K562 (cell line): Measurements from ENCODE around the gene PLA2G2C. TPM values are rescaled to one million over a fixed set of nuclear protein-coding genes. Genes with fewer than 3 reads are reported as not detected.

Experiments
- ARID1B ChIP-seq: fragments of 450-650 bp; IDR thresholded peaks from 2 replicates; pipeline ENCODE4 v1.6.1; 2016; ENCODE audit warnings: antibody characterized with exemption, mild to moderate bottlenecking, inconsistent platforms
- CREM ChIP-seq: IDR thresholded peaks from 2 replicates; pipeline ENCODE4 v1.6.1; 2014; ENCODE audit warnings: antibody characterized with exemption, low read depth
- CXXC5 ChIP-seq: fragments of 250-450 bp; sonication (Bioruptor Pico); IDR thresholded peaks from 2 replicates; pipeline ENCODE4 v1.8.0; 2022; ENCODE audit warnings: inconsistent platforms, mild to moderate bottlenecking, moderate library complexity
- DACH1 ChIP-seq: fragments of 450-650 bp; IDR thresholded peaks from 2 replicates; pipeline ENCODE4 v1.6.1; 2018; ENCODE audit not compliant: partially characterized antibody
- ETV5 ChIP-seq: sonication (generic); formaldehyde crosslinking; IDR thresholded peaks from 2 replicates; pipeline ENCODE4 v1.4.0; 2020; ENCODE audit warnings: low read depth, mild to moderate bottlenecking, missing genetic modification reagents
- HDAC2 ChIP-seq: fragments of 450-650 bp; IDR thresholded peaks from 2 replicates; pipeline ENCODE4 v1.6.1; 2016; ENCODE audit warnings: mild to moderate bottlenecking
- HOXB6 ChIP-seq: fragments of 250-450 bp; sonication (Bioruptor Pico); IDR thresholded peaks from 2 replicates; pipeline ENCODE4 v1.5.1; 2022; ENCODE audit warnings: mild to moderate bottlenecking, borderline replicate concordance
- LARP7 ChIP-seq: fragments of 450-650 bp; IDR thresholded peaks from 2 replicates; pipeline ENCODE4 v1.6.1; 2016
- MXI1 ChIP-seq: IDR thresholded peaks from 2 replicates; pipeline ENCODE4 v1.6.1; 2011; ENCODE audit warnings: low read depth, mild to moderate bottlenecking, improper control_type of control experiment, low read length
- NFE2 ChIP-seq: IDR thresholded peaks from 2 replicates; pipeline ENCODE4 v1.6.1; 2014; ENCODE audit warnings: antibody characterized with exemption, low read depth
- PHF21A ChIP-seq: fragments of 450-650 bp; IDR thresholded peaks from 2 replicates; pipeline ENCODE4 v1.6.1; 2017; ENCODE audit warnings: low read depth, borderline replicate concordance
- SMARCA5 ChIP-seq: fragments of 450-650 bp; IDR thresholded peaks from 2 replicates; pipeline ENCODE4 v1.6.1; 2016
- SMARCC2 ChIP-seq: fragments of 450-650 bp; IDR thresholded peaks from 2 replicates; pipeline ENCODE4 v1.6.1; 2017; ENCODE audit warnings: antibody characterized with exemption, moderate library complexity, mild to moderate bottlenecking, low read depth
- SMARCE1 ChIP-seq: fragments of 450-650 bp; IDR thresholded peaks from 2 replicates; pipeline ENCODE4 v1.7.1; 2016; ENCODE audit warnings: mild to moderate bottlenecking
- TRIM28 ChIP-seq: fragments of 450-650 bp; IDR thresholded peaks from 2 replicates; pipeline ENCODE4 v1.6.1; 2017
- ZBTB7A ChIP-seq: IDR thresholded peaks from 2 replicates; pipeline ENCODE4 v1.6.1; 2011; ENCODE audit warnings: low read depth, mild to moderate bottlenecking, low read length, moderate library complexity, borderline replicate concordance; ENCODE audit not compliant: control insufficient read depth
- ZNF830 ChIP-seq: fragments of 250-450 bp; sonication (Bioruptor Pico); IDR thresholded peaks from 2 replicates; pipeline ENCODE4 v1.5.0; 2021; ENCODE audit warnings: mild to moderate bottlenecking
- polyA plus RNA-seq, 8 experiments: library from polyadenylated mRNA; depleted of rRNA in 4 of 8; stranded (reverse) in 5 of 8; unstranded in 3 of 8; fragments of >200 nt; fragmentation: Nextera tagmentation in 2 of 8; fragmentation: Illumina TruSeq in 1 of 8; extraction: Ambion mirVana in 2 of 8; extraction: Trizol in 1 of 8; gene quantifications; 2 replicates each; pipeline versions ENCODE4 v1.2.1 to v1.2.3, GENCODE V29; 2011 to 2014; ENCODE audit warnings: inconsistent platforms in 1 of 8, missing spikeins in 1 of 8
- total RNA-seq, 7 experiments: library from RNA; depleted of rRNA in 6 of 7; stranded (reverse); fragments of >200 nt in 6 of 7; fragmentation: Illumina TruSeq in 2 of 7; extraction: Trizol in 2 of 7; gene quantifications; 2 replicates each; pipeline versions ENCODE4 v1.2.1 to v1.2.3, GENCODE V29; 2011 to 2021; ENCODE audit warnings: low replicate concordance in 1 of 7
- TF ChIP-seq, protein P1 (sequence below): fragments of 250-450 bp; sonication (Bioruptor Pico); IDR thresholded peaks from 2 replicates; pipeline ENCODE4 v1.5.0; 2021; ENCODE audit warnings: mild to moderate bottlenecking, moderate library complexity
- TF ChIP-seq, protein P2 (sequence below), 2 experiments: fragments of 450-650 bp; IDR thresholded peaks; 2 replicates each; pipeline ENCODE4 v1.6.1; 2018; ENCODE audit warnings: mild to moderate bottlenecking in 2 of 2, low read depth in 1 of 2; ENCODE audit not compliant: partially characterized antibody in 2 of 2
- TF ChIP-seq, protein P3 (sequence below): fragments of 450-650 bp; IDR thresholded peaks from 2 replicates; pipeline ENCODE4 v1.6.1; 2016

PLA2G2C gene
- total and polyA plus RNA-seq, 9 of the 15 experiments (the other 6 are each of a cell fraction or from before 2014, with no cell fraction given): 0.14 to 0.49 (median 0.21) TPM

DNA sequence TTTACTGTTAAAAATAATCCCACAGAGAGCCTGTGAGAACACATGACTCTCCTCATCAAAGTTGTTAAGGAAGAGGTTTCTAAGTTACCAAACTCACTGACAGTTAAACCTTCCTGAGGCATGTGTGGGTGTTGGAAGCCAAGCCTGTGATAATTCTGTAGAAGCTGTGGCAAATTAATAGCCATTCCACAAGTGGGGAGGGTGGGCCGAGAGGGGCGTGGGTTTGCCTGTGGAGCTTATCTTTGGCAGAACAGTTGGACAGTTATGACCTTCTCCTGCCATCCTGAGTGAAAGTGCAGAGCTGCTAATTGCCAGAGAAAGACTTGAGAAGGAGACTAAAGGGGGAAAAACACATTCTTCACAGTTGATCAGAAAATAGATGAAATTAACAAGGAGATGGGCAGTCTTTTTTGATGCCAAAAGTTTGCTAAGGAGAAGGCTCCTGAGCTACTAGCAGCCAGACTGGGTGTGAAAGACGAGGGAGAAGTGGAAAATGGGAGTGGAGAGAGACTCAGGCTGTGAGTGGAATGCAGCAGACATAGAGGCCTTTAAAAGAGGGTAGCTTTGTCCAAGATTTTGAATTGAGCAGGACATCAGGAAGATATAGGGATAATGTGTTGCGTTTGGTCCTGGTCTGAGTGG lies 1.6 kb upstream of the PLA2G2C start (continued):
- TF ChIP-seq HDAC2 (peak; percentile 34; the same call in 1 of the 2 replicates), SMARCE1 (peak; percentile 37; the same call in 1 of the 2 replicates), HOXB6 (CRISPR knock-in tag) (no peak), ARID1B (peak; percentile 91), TRIM28 (peak; percentile 38; the same call in 1 of the 2 replicates), CXXC5 (CRISPR knock-in tag) (0 out of 2 replicates have a peak, but pooled peaks have one; percentile 12), CREM (peak; percentile 58; the same call in 1 of the 2 replicates), ZNF830 (CRISPR knock-in tag) (no peak), ZBTB7A (peak; percentile 95), DACH1 (peak; percentile 62), SMARCC2 (peak; percentile 31; the same call in 1 of the 2 replicates), NFE2 (no peak; the same call in 1 of the 2 replicates), SMARCA5 (peak; percentile 74; the same call in 1 of the 2 replicates), PHF21A (peak; percentile 69; the same call in 1 of the 2 replicates), MXI1 (peak; percentile 51; the same call in 1 of the 2 replicates), ETV5 (CRISPR knock-in tag) (0 out of 2 replicates have a peak, but pooled peaks have one; percentile 51), LARP7 (peak; percentile 22; the same call in 1 of the 2 replicates)
- TF ChIP-seq, protein P1, sequence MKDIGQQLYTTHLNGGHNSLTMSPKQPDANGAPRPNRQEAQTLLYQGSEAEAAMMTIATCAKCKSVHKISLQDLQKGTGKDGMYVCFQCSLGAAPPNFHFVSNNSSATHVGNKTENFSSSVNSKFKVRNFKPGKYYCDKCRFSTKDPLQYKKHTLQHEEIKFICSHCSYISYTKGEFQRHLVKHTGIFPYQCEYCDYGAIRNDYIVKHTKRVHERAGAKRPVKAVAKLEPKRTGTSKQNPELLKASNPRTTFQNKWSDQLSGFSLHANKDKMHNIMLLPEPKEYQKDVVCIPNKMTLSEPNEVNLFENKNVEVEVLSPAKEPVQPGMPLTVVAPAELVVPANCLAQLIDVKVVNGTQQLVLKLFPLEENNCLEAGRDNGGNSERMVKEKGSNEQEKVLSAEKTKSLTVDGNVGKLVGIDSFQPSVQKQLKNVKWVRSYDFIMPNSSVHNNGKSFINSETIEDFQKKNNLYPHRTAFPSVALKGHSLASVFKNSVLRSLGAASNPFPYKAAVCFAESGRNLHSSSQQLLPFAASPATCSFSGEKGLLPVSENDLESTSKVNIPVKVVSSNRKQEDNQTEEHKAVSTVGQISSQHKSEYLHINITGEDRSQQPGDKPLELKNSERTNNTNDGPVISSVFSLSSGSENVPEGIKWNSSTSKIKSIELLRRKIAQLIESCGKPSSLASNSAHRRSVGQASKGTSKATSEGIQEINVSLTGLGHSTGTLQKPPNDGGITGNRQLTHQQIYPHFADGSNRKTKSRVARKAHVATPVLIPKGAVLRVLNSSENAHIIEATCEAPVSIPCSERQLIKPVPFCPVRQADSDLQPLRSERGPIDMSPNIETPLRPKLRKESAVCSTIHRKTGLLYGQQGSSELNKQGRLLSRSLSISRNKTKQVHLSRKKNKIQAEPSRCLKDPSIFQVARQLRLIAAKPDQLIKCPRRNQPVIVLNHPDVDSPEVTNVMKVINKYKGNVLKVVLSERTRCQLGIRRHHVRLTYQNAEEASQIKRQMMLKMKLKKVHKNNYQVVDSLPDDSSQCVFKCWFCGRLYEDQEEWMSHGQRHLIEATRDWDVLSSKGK: 0 out of 2 replicates have a peak, but pooled peaks have one; percentile 64
- TF ChIP-seq, protein P2, sequence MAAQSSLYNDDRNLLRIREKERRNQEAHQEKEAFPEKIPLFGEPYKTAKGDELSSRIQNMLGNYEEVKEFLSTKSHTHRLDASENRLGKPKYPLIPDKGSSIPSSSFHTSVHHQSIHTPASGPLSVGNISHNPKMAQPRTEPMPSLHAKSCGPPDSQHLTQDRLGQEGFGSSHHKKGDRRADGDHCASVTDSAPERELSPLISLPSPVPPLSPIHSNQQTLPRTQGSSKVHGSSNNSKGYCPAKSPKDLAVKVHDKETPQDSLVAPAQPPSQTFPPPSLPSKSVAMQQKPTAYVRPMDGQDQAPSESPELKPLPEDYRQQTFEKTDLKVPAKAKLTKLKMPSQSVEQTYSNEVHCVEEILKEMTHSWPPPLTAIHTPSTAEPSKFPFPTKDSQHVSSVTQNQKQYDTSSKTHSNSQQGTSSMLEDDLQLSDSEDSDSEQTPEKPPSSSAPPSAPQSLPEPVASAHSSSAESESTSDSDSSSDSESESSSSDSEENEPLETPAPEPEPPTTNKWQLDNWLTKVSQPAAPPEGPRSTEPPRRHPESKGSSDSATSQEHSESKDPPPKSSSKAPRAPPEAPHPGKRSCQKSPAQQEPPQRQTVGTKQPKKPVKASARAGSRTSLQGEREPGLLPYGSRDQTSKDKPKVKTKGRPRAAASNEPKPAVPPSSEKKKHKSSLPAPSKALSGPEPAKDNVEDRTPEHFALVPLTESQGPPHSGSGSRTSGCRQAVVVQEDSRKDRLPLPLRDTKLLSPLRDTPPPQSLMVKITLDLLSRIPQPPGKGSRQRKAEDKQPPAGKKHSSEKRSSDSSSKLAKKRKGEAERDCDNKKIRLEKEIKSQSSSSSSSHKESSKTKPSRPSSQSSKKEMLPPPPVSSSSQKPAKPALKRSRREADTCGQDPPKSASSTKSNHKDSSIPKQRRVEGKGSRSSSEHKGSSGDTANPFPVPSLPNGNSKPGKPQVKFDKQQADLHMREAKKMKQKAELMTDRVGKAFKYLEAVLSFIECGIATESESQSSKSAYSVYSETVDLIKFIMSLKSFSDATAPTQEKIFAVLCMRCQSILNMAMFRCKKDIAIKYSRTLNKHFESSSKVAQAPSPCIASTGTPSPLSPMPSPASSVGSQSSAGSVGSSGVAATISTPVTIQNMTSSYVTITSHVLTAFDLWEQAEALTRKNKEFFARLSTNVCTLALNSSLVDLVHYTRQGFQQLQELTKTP (IDR thresholded peaks at IDR 0.05; ENCODE audit: low read depth in 1 of 2, partially characterized antibody in 2 of 2): peak in 1 of 2 experiments; percentile 58
- TF ChIP-seq, protein P3, sequence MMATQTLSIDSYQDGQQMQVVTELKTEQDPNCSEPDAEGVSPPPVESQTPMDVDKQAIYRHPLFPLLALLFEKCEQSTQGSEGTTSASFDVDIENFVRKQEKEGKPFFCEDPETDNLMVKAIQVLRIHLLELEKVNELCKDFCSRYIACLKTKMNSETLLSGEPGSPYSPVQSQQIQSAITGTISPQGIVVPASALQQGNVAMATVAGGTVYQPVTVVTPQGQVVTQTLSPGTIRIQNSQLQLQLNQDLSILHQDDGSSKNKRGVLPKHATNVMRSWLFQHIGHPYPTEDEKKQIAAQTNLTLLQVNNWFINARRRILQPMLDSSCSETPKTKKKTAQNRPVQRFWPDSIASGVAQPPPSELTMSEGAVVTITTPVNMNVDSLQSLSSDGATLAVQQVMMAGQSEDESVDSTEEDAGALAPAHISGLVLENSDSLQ: peak; percentile 65
